Activated naive CD4-positive, alpha-beta T cell treated with anti-CD3 and anti-CD28 coated beads, Interleukin-2, amount 50 U/mL, for 72 hours (primary cell): ENCODE measurements around the gene ERF. TPM values are rescaled to one million over a fixed set of nuclear protein-coding genes. Genes with fewer than 3 reads are reported as not detected.

Experiments used
- ATAC-seq, 2 donors: fragments of 150-1000 bp; cut with Tn5 transposase; 2 replicates each; pipeline ENCODE4 v1.10.0; 2021; ENCODE audit warnings: mild to moderate bottlenecking in 2 of 2, moderate library complexity in 2 of 2
- DNase-seq, 2 donors: peaks; one replicate each; pipeline ENCODE4 v3.0.0; 2021 to 2022; ENCODE audit warnings: low spot score in 2 of 2
- H3K27ac Mint-ChIP-seq, 2 donors: one replicate each; pipeline ENCODE4 v1.8.0; 2022; ENCODE audit warnings: mild to moderate bottlenecking in 2 of 2, mixed read lengths in 2 of 2
- H3K36me3 Mint-ChIP-seq, 2 donors: one replicate each; pipeline ENCODE4 v1.8.0; 2022; ENCODE audit warnings: mixed read lengths in 2 of 2
- H3K9me3 Mint-ChIP-seq, 2 donors: one replicate each; pipeline ENCODE4 v1.8.0; 2022; ENCODE audit warnings: mixed read lengths in 2 of 2
- total RNA-seq, 2 donors: library from RNA; stranded (reverse); gene quantifications; one replicate each; pipeline ENCODE4 v1.2.3, GENCODE V29; 2022

The ERF gene
- total RNA-seq, 2 donors from 2014 or later, result 48.8 to 67.8 TPM

DNA sequence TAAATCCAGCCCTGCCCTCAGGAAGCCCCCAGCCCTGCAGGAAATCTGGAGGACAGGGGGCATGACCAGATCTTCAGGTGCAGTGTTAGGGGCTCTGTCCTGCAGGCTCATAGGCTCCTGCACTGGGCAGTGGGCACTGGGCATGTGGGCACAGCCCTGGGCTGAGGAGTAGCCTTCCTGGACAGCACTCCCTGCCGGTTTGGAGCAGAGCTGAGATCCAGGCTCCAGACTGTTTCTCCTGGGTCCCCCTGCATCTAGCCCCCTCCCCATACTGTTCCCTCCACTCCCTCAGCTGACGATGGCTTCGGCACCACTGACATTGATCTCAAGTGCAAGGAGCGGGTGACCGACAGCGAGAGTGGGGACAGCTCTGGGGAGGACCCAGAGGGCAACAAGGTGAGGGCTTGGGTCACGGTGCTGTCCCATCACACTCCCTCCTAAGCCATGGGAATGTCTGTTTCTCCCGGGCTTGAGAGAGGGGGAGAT is 34.7 kb upstream of the ERF start:
- ATAC-seq, result no peak
- DNase-seq, result no peak
- H3K36me3 Mint-ChIP-seq, result peaks cover 5% of the 10 kb centered on the region in 2 donors
- no peaks in the 10 kb centered on the region for H3K9me3 Mint-ChIP-seq
- no peak overlapping the region for H3K27ac Mint-ChIP-seq

DNA sequence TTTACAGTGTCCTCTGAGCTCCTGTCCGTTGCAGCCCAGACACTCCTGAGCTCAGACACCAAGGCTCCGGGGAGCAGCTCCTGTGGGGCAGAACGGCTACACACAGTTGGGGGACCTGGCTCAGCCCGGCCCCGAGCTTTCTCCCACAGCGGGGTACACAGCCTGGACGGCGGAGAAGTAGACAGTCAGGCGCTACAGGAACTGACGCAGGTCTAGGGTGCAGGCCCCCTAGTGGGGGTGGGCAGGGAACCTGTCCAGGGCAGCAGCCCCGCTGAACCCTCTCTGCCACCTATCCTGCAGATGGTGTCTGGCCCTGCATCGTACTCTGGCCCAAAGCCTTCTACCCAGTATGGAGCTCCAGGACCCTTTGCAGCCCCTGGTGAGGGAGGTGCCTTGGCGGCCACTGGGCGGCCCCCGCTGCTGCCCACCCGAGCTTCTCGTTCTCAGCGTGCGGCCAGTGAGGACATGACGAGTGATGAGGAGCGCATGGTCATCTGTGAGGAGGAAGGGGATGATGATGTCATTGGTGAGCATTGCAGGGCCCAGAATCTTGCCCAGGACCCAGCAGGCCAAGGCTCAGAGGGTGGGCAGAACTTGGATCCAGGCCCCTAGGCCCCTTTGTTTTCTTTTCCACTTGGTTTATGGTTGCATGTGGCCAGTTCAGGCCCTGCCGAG is 34.1 kb upstream of the ERF start:
- no peaks in the 10 kb centered on the region for H3K9me3 Mint-ChIP-seq
- ATAC-seq, result no peak
- H3K27ac Mint-ChIP-seq, result no peak overlapping the region
- no peak for DNase-seq
- peaks cover 5% of the 10 kb centered on the region in 2 donors for H3K36me3 Mint-ChIP-seq

DNA sequence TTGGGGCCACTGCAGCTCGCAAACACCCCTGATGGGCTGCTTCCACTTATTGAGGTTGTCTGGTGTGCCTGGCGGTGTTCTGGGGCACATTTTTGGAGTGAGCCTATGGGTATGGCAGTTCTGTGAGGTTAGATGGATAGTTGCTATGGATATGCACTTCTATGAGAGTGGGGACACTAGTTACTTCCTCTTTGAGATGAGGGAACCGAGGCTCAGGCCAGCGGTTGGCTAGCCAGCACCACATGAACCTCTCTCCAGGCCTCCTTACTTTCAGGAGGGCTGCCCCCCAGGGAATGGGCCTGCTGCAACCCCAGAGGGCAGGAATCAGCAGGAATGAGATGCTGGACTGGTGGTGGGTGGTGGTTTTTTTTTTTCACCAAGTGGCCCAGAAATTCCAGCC is 33.5 kb upstream of the ERF start:
- Mint-ChIP-seq H3K27ac (no peak overlapping the region), H3K9me3 (no peaks in the 10 kb centered on the region), H3K36me3 (peaks cover 3 to 5% of the 10 kb centered on the region in 2 donors)
- no peak for DNase-seq
- ATAC-seq, result no peak

DNA sequence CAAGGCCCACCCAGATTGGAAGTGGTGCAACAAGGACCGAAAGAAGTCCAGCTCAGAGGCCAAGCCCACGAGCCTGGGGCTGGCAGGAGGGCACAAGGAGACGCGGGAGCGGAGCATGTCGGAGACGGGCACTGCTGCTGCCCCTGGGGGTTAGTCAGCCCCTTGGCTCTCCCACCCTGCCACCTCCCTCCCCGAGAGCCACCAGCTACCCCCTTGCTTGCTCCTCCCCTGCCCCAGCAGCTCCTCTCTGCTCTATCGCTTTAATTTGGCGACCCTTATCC is 32.8 kb upstream of the ERF start:
- no peak overlapping the region for H3K27ac Mint-ChIP-seq
- H3K9me3 Mint-ChIP-seq, result no peaks in the 10 kb centered on the region
- DNase-seq (no peak), ATAC-seq (no peak)
- peaks cover 0 to 5% of the 10 kb centered on the region in 2 donors for H3K36me3 Mint-ChIP-seq

DNA sequence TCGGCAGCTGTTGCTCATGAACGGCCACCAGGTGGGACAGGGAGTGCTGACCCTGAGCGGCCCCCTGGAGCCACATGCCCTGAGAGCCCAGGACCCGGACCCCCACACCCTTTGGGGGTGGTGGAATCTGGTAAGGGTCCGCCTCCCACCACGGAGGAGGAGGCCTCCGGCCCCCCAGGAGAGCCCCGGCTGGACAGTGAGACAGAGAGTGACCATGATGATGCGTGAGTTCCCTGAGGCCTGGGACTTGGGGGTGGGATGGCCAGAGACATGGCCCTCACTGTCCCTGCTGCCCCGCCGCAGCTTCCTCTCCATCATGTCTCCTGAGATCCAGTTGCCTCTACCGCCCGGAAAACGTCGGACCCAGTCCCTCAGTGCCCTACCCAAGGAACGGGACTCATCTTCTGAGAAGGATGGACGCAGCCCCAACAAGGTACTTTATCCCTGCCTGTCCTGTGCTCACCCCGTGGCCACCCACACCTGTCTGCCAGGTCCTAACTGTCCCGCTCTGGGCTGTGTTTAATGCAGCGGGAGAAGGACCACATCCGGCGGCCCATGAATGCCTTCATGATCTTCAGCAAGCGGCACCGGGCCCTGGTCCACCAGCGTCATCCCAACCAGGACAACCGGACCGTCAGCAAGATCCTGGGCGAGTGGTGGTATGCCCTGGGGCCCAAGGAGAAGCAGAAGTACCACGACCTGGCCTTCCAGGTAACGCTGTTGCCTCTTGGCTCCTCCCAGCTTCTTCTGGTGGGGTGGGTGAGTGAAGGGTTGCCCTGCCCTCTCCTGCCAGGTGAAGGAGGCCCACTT is 32.3 kb upstream of the ERF start:
- Mint-ChIP-seq H3K36me3 (peaks cover 0 to 5% of the 10 kb centered on the region in 2 donors), H3K9me3 (no peaks in the 10 kb centered on the region), H3K27ac (no peak overlapping the region)
- ATAC-seq (no peak), DNase-seq (no peak)

DNA sequence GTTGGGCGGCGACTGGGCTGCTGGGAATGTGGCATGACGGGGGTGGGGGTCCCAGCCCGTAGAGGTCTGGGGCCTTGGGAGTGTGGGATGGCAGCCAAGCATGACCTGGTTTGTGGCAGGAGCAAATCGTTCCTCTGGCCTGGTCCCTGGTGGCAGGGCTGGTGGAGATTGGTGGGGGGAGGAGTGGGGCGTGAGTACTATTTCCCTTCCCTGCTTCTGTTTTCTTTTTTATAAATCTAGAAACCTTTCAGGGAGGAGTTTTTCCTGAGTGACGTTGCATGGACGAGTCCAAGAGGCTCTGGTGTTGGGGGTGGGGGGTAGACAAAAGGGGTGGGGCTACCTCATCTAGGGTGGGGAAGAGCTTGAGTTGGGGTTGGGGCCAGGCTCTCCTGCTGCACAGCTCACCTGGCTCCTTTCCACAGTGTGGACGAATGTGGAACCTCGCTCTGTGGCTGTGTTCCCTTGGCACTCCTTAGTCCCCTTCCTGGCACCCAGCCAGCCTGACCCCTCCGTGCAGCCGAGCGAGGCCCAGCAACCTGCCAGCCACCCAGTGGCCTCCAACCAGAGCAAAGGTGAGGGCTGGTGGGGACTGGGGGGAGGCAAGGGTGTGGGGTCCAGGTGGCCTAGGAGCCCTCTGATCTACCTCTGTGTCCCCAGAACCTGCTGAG is 31.6 kb upstream of the ERF start:
- no peak for ATAC-seq
- peaks cover 0 to 5% of the 10 kb centered on the region in 2 donors for H3K36me3 Mint-ChIP-seq
- peak overlapping the region; percentile 33 to 88 for H3K27ac Mint-ChIP-seq

DNA sequence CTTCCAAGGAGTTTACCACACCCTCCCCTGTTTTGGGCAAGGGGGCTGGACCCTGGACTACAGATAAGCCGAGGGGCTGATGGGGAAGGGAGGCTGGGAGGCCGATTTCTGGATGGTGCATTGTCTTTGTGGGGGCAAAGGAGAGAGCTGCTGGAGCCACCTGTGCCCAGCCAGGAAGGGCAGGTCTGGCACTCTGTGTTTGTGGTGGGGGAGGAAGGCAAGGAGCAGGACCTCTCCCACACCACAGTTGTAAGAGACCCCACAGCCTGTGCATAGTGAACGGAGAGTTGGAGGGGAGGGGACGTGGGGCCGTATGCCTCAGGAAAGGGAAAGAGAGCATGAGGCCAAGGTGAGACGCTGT is 31.0 kb upstream of the ERF start:
- ATAC-seq (no peak), DNase-seq (no peak)
- no peaks in the 10 kb centered on the region for H3K9me3 Mint-ChIP-seq
- H3K36me3 Mint-ChIP-seq, result peaks cover 0 to 5% of the 10 kb centered on the region in 2 donors
- H3K27ac Mint-ChIP-seq, result peak overlapping the region; percentile 33 to 88

More for the DNA sequence above, 31.6 kb upstream of the ERF start:
- no peak for DNase-seq
- no peaks in the 10 kb centered on the region for H3K9me3 Mint-ChIP-seq

DNA sequence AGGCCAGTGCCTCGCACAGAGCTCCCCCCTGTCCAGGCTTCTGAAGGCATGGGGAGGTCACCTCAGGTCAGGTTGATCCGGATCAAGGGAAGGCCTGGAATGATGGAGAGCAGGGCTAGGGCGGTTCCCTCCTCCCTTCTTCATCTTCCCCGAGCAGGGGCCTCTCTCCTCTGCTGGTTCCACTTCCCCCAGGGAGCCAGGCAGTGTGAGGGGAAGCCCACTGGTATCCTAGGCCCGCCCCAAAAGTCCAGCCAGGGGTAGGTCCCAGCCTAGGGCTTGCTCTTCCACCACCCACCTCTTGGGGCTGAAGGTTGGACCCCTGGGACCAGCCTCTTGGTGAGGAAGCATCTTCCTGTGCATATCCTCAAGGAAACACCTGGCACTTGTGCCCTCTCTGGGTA is 30.6 kb upstream of the ERF start:
- DNase-seq (no peak), ATAC-seq (no peak)
- Mint-ChIP-seq H3K27ac (peak overlapping the region; percentile 83 to 86), H3K36me3 (peaks cover 0 to 5% of the 10 kb centered on the region in 2 donors), H3K9me3 (no peaks in the 10 kb centered on the region)

DNA sequence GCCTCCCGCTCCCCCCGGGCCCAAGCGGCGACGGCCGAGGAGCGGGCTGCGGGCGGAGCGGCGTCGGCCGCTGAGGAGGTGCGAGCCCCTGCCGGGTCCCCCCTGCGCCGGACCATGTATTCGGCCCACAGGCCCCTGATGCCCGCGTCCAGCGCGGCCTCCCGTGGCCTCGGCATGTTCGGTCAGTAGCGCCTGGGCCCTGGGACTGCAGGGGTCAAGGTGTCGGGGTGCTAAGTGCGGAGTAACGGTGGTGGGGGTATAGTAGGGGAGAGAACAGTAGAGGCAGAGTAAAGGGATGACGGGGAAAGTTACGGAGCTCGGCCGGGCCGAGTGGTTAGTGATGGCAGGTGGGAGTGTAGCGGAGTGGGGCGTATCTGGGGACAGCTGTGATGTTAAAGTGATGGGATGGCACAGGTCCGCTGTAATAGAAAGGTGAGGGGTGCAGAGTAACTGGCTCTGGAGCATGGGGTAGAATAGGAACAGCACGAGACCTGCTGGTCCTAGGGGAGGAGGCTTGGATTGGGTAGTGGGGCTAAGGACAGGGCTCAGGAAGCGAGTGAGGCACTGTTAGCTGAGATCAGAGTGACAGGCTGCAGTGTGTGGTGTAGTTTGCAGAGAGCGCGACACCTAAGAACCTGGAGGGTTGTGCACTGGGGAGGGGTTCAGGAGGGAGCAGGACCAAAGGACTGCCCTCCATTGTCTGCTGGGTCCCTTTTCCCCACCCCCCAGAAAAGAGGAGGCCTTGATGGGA is 29.8 kb upstream of the ERF start:
- H3K27ac Mint-ChIP-seq, result peak overlapping the region; percentile 83 to 95
- H3K36me3 Mint-ChIP-seq, result peaks cover 0 to 5% of the 10 kb centered on the region in 2 donors
- no peak for DNase-seq
- no peaks in the 10 kb centered on the region for H3K9me3 Mint-ChIP-seq
- no peak for ATAC-seq

DNA sequence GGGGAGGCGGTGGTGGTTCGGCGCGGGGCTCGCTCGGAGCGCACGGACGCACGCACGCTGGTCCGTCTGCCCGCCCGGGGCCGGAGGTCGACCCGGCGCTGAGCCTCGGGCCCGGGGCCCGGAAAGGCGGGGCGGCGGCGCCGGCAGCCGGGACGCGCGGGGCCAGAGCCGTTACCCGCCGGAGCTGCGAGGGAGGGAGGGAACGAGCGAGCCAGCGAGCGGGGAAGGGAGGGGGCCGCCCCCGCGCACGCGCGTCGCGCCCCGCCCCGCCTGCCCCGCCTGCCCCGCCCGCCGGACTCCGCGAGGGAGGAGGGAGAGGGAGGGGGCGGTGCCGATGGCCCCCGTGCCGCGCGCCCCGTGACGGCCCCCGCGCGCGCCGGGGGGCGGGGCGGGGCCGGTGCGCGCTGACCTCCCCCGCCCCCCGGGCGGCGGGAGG is 29.2 kb upstream of the ERF start:
- H3K27ac Mint-ChIP-seq, result no peak overlapping the region
- no peaks in the 10 kb centered on the region for H3K9me3 Mint-ChIP-seq
- peaks cover 0 to 12% of the 10 kb centered on the region in 2 donors for H3K36me3 Mint-ChIP-seq

DNA sequence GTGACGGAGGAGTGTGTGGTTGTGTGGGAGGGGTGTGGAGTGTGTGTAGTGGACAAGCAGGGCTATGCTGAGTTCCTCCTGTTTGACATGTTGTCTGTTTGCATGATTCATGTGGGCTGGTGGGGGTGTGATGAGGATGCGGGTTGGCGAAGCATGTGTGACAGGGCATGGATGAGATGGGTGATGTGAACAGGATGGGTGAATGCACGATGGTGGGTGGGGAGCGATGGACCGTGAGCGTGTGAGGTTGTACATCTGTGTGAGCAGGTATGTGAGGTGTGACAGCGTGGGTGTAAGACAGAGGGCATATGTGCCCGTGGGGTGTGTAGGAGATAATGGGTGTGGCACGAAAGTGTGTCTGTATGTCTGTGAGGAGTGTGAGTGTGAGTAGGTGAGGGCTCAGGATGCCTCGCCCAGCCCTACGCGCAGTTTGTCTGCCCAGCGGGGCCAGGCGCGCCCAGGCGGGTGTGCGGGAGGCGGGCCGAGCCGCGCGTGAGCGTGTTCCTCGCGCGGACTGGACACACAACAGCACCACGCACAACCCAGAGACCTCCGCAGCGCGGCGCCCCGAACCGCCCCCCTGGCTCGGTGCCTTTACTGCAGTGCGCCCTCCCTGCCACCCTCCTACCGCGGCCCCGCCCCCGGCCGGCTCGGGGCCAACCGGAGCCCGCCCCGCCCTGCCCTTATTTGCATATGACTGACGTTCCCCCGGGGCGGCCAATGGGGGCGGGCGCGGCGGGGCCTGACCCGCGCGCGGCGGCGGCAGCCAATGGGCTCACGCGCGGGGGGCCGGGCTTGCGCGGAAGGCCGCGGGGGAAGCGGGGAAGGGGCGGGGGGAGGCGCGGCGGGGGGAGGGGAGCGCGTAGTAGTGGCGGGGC is 28.5 kb upstream of the ERF start:
- H3K9me3 Mint-ChIP-seq, result no peaks in the 10 kb centered on the region
- H3K27ac Mint-ChIP-seq, result no peak overlapping the region
- peaks cover 0 to 13% of the 10 kb centered on the region in 2 donors for H3K36me3 Mint-ChIP-seq
- peak; percentile 94 to 95 for DNase-seq
- peak; percentile 70 to 74 for ATAC-seq

More for the DNA sequence above, 29.2 kb upstream of the ERF start:
- DNase-seq (peak; percentile 83 to 87), ATAC-seq (peak; percentile 22 to 34)

DNA sequence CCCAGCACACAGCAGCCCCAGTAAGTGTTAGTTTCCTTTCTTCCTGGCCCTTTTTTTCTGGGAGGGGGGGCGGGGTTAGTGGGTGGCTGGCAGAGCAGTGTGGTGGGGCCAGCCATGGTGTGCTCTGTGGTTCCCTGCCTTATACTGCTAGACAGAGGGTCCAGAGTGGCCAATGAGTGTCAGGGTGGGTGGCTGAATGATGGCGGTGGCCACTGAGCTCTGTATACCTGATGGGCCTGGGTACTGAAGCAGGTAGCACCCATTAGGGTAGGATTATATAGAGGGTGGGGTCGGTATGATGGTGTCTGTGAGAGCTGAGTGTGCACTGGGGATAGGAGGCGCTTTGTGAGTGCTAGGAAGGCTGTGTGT is 27.9 kb upstream of the ERF start:
- no peak for DNase-seq
- no peak for ATAC-seq
- Mint-ChIP-seq H3K36me3 (peaks cover 0 to 13% of the 10 kb centered on the region in 2 donors), H3K9me3 (no peaks in the 10 kb centered on the region), H3K27ac (no peak overlapping the region)

DNA sequence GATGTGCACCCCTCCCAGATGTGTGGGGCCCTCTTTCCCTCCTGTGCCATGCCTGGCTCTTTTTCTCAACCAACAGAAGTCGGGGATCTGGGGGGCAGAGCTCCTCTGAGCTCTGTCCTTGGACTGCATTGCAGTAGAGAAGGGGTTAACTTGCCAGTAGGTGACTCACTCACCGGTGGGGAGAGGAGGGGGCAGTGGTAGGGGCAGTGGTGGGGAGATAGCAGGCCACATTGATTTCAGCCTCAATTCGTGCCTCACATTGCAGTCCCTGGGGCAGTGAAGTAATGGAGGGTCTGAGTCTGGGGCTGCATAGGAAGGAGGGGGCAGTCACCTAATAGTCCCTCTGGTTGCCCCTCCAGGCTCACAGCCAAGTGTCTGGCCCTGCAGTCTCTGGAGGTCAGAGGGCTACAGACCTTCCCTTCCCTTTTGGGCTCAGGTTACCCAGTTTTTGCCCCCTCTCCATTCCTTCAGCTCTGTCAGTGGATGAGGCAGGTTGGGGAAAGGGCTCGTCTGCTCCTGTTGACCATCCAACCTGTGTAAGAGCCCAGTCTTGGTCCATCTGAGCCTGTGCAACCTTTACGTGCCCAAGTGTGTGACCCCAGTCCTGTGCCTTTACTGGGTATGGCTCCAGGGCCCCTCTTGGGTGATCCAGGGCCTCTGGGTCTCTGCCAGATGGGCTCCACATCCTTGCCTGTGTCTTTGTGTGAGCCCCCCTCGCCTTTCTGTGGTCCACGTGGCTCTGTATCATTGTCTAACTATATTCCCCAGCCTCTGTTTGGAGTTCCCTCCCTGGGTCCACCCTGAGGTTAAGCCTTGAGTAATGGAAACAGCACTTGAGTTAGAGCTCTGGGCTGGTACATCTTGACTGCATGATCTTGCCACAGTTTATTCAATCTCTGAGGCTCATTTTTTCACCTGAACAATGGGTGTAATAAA is 27.2 kb upstream of the ERF start:
- DNase-seq, result no peak
- H3K27ac Mint-ChIP-seq, result peak overlapping the region in 1 of 2 donors; percentile 94
- H3K36me3 Mint-ChIP-seq, result peaks cover 0 to 13% of the 10 kb centered on the region in 2 donors
- no peak for ATAC-seq
- no peaks in the 10 kb centered on the region for H3K9me3 Mint-ChIP-seq

DNA sequence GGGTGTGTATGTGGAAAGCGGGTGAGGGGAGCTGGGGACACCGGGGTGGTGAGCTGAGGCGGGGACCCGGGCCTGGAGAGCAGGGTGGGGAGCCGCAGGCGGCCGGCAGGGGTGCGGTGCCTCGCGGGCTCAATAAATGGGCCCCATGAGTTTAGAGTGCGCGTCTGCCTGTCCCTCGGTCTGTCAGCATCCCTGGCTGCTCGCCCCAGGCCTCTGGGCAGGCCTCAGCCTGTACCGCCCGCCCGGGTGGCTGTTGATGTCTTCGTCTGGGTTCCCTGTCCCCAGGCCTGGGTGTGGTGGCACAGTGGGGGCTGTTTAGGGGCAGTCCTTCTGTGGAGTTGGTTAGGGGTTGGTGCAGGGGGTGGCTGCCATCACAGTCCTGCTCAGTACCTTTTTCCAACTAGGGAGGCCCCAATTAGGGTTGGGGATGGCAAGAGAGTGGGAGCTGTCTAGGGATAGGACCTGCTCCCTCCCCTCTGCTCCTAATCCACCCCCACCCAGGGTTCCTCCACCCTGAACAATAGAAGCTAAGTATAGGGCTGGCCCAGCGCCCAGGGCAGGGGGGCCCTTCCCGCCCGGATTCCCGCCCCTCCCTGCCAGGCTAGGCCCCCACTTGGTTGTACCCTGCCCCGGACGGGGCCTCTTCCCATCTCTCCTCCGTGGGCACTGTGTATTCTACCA is 26.4 kb upstream of the ERF start:
- peaks cover 0 to 13% of the 10 kb centered on the region in 2 donors for H3K36me3 Mint-ChIP-seq
- peak in 1 of 2 donors; percentile 39 for DNase-seq
- no peaks in the 10 kb centered on the region for H3K9me3 Mint-ChIP-seq
- peak overlapping the region in 1 of 2 donors; percentile 88 for H3K27ac Mint-ChIP-seq
- ATAC-seq, result no peak

DNA sequence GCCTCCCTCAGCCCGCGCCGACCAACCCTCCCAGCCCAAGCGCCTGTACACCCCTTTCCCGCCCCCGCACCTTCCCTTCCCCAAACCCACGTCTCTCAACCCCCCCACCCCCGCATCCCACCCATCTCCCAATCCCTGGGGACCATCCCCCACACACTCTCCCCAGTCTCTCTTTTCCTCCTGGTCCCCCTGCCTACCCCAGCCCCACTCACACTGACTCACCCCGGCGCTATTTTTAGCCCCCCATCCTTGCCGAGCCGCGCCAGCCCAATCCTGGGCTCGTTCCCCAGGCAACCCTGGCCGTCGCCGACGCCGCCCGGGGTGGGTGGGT is 25.9 kb upstream of the ERF start:
- DNase-seq, result no peak
- H3K9me3 Mint-ChIP-seq, result no peaks in the 10 kb centered on the region
- peak overlapping the region in 1 of 2 donors; percentile 98 for H3K27ac Mint-ChIP-seq
- peaks cover 0 to 13% of the 10 kb centered on the region in 2 donors for H3K36me3 Mint-ChIP-seq
- no peak for ATAC-seq
